Uterus (tissue), 2 donors: ENCODE measurements around the gene GTF2H1.

ENCODE experiments used
- CTCF ChIP-seq, 4 experiments: fragments of 200-600 bp in 2 of 4; fragments of 450-650 bp in 2 of 4; sonication (generic) in 2 of 4; IDR thresholded peaks; one replicate each; pipeline ENCODE4 v1.5.1; 2016 to 2019; ENCODE audit warnings: antibody characterized with exemption in 4 of 4, mild to moderate bottlenecking in 2 of 4, moderate library complexity in 1 of 4
- POLR2A ChIP-seq, 2 donors: fragments of 450-650 bp; IDR thresholded peaks; one replicate each; pipeline ENCODE4 v1.6.1; 2016; ENCODE audit warnings: antibody characterized with exemption in 2 of 2, mild to moderate bottlenecking in 1 of 2, moderate library complexity in 1 of 2

- TF ChIP-seq CTCF (IDR thresholded peaks at IDR 0.05) = no peak
- TF ChIP-seq POLR2A (IDR thresholded peaks at IDR 0.05) = no peak
Observed at GRCh38 chr11:18321578-18321968, 794 bp upstream of the GTF2H1 start.
